Measurements from ENCODE around the gene ASCC3.
A peak's percentile ranks its signal among the peaks of the same experiment; 100 is the strongest.
"Not testable (repeated sequence)": the region's sequence is repeated elsewhere in the genome, so short reads cannot be mapped to it uniquely, and the experiment has no call there.

ASCC3 gene

GRCh38 chr6:100803264-100804045 is 77.7 kb downstream of the ASCC3 start:
- DNase-seq = no peak

DNA sequence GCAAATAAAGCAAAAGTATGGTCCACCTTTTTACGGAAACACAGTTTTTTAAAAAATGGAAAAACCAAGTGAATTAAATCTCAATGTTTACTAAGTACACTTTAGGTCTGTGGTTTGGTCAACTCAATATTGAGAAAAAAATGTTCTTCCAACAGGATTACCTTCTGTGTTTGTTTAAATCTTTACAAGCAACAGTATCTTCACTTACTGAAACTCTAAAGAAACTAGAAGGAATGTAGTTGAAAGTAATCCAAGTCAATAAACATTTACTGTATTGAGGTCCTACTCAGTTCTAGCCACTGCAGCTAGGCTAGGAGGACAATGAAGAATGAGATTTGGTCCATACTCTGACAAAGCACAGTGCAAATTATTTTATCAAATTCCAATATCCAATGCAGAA is 80.1 kb downstream of the ASCC3 start:
- DNase-seq = no peak

DNA sequence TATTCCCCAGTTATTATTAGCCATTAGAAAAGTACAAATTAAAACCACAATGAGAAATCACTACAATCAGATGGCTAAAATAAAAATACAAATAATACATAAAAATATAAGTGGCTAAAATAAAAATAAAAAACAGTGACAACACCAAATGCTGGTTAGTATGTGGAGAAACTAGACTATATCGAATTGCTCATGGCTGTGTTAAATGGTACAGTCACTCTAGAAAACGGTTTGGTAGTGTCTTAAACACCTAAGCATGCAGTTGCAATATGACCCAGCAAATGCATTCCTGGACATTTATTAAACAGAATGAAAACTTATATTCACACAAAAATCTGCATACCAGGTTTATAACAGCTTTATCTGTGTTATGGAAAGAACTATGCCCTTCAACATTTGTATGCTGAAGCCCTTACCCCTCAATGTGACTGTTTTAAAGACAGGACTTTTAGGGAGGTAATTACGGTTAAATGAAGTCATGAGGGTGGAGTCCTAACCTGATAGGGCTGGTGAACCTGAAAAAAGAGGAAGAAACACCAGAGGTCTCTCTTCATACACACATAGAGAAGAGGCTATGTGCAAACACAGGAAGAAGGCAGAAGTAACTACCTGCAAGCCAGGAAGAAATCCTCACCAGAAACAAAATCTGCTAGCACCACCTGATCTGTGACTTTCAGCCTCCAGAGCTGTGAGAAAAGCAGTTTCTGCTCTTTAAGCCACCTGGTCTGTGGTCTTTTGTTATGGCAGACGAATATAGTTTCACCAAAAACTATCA is 84.9 kb downstream of the ASCC3 start:
- no peak for DNase-seq

DNA sequence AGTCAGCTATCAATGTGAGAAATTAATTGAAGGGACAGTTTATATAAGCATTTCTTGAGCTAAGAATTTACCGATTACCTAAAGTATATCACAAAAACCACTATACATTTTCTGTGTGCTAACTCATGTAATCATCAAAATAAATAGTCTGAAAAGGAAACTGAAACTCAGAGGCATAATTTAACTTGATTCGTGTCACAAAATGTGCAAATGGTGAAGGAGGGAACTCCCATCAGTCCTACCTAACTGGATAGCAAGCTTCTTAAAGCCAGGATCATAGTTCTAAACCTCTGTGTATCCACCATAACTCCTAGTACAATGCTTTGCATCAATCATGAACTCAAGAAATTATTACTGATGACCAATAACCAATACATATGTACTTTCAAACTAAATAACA is 91.0 kb downstream of the ASCC3 start:
- DNase-seq = no peak

DNA sequence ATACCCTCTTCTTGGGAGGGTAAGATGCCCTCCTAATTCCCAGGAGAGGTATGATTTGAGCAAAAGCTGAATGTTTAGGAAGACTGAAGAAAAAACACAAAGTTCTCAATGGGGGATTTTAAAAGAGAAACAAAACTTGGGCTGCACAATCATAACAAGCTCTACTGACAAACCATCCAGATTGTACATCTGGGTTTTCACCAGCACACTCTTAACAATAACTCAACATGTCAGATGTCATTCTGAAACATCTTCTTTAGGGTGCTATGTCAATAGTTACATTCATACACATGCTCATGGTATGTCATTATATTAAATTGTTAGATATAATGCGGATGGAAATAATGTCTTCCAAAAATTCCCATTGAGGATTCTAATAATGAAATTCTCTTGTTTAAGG is 95.1 kb downstream of the ASCC3 start:
- DNase-seq = no peak

DNA sequence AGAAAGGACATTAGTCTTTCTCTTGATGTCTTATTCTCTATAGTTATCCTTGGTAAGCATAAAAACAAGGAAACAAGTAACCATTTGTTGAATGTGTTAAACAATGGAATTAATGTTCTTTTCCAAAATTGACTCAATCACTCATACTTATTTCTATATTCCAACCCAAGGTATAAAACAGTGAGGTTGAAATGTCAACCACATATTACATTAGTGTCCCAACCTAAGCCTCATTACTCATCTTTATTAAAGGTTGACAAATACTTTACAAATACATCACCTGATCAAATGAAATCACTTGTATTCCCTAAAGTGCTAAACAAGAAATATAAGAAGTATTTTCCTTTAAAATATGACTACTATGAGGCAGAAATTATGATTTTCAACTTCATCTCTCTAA is 100.5 kb downstream of the ASCC3 start:
- no peak for DNase-seq

- peak; percentile 10 for DNase-seq
These were observed 105.5 kb downstream of the ASCC3 start for GRCh38 chr6:100775667-100776066.

DNA sequence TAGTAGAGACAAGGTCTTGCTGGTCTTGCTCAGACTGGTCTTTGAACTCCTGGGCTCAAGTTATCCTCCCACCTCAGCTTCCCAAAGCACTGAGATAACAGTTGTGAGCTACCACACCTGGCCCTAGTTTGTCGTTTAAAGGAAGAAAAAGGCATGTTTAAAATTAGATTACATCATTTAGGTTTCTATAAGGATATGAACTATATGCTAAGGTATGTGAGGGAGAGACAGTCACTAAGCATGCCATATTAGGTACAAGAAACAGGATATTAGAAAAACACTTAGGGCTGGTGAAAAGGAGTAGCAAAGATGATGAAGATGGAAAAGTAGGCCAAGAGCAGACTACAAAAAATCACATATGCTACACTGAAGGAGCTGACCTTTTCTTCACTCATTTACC is 106.4 kb downstream of the ASCC3 start:
- peak; percentile 72 for DNase-seq

- DNase-seq = no peak
These were observed 112.2 kb downstream of the ASCC3 start for GRCh38 chr6:100768816-100769351.

DNA sequence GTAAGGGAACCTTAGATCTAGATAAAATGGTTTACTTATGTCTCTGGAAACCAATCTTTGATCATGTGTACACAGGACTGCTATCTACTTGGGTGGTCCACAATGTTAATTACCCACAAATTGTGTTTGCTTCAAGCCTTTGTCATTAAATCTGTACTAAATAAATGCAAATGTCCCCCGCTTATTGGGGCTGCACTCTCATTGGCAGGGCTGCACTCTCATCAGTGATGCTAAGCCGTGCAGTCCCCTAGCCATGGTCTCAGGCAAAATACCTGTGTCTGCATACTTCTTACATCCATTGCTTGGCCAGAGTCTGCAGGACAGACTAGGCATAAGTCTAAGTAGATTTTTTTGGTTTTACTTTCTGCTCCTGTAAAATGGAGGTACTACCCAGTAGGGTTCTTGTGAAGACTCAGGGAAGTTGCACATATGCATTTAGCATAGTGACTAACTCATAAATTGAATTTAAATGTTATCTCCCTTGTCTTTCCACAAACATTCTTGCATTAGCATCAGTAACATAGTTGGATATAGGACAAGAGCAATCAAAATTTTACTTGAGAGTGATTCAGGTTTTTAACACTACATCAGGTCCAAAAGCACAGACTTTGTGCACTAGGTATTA is 117.4 kb downstream of the ASCC3 start:
- DNase-seq = no peak

- DNase-seq = no peak
These were observed 119.3 kb downstream of the ASCC3 start for GRCh38 chr6:100761841-100762240.

DNA sequence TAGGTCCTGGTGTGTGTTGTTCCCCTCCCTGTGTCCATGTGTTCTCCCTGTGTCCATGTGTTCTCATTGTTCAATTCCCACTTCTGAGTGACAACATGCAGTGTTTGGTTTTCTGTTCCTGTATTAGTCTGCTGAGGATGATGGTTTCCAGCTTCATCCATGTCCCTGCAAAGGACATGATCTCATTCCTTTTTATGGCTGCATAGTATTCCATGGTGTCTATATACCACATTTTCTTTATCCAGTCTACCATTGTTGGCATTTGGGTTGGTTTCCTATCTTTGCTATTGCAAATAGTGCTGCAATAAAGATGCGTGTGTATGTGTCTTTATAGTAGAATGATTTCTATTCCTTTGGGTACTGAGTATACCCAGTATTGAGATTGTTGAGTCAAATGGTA is 122.7 kb downstream of the ASCC3 start:
- not testable (repeated sequence) for DNase-seq

DNA sequence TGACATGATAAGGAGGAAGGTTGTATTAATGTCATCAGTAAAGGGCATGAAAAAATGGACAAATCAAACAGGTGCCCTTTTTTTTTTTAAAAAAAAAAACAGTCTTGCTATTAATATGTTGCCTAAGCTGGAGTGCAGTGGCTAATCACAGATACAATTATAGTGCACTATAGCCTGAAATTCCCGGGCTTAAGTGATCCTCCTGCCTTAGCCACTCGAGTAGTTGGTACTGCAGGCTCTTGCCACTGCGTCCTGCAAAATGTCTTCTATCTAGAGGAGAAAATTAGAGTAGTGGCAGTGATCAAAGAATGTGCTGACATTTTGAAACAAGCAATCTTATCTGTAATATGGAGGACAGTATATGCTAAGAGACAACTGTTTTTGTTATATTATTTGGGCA is 127.7 kb downstream of the ASCC3 start:
- DNase-seq = no peak

DNA sequence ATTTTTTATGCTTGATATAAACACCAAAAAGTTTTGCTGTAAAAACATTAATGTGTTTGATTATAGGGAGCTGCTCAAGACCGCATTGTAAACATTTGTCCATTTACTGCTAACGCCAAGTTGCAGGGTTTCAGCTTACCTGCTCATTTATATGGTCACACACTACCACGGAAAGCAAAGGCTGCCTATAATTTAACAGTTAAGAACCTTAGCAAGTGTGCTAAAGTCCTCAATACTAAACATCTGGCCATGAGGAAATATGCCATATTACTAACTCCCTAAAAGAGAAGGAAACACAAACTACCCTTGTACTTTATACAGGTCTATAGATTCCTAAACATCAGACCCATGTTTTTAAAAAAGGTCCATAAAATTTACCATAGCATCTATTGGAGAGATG is 129.5 kb downstream of the ASCC3 start:
- no peak for DNase-seq

GRCh38 chr6:100745419-100746041 is 135.6 kb downstream of the ASCC3 start:
- DNase-seq = no peak

DNA sequence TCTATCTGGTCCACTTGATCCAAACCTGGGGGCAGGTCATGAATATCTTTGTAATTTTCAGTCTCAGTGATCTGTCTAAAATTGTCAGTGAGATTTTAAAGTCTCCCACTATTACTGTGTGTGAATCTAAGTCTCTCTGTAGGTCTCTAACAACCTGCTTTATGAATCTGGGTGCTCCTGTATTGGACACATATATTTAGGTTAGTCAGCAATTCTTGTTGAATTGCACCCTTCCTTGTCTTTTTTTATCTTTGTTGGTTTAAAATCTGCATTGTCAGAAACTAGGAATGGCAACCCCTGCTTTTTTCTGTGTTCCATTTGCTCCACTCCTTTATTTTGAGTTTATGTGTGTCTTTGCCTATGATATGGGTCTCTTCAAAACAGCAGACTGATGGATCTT is 140.7 kb downstream of the ASCC3 start:
- no peak for DNase-seq

GRCh38 chr6:100737720-100738119 is 143.4 kb downstream of the ASCC3 start:
- not testable (repeated sequence) for DNase-seq

GRCh38 chr6:100731411-100731810 is 149.7 kb downstream of the ASCC3 start:
- DNase-seq = no peak

- DNase-seq = no peak
These were observed 150.8 kb downstream of the ASCC3 start for GRCh38 chr6:100730001-100730980.

GRCh38 chr6:100726666-100727065 is 154.5 kb downstream of the ASCC3 start:
- peak; percentile 66 for DNase-seq

- no peak for DNase-seq
These were observed 156.4 kb downstream of the ASCC3 start for GRCh38 chr6:100724696-100725095.

GRCh38 chr6:100724222-100724621 is 156.9 kb downstream of the ASCC3 start:
- DNase-seq = no peak

All from fibroblast of skin of right biceps (primary cell).